Activated naive CD8-positive, alpha-beta T cell treated with anti-CD3 and anti-CD28 coated beads, Interleukin-2, amount 50 U/mL, for 16 hours (primary cell): ENCODE measurements around the gene AASS.
"Not testable (repeated sequence)": the region's sequence is repeated elsewhere in the genome, so short reads cannot be mapped to it uniquely, and the experiment has no call there.

Experiments
- DNase-seq: peaks from one replicate; pipeline ENCODE4 v3.0.0-alpha.2; 2020; ENCODE audit warnings: low read depth, low spot score

AASS gene

DNA sequence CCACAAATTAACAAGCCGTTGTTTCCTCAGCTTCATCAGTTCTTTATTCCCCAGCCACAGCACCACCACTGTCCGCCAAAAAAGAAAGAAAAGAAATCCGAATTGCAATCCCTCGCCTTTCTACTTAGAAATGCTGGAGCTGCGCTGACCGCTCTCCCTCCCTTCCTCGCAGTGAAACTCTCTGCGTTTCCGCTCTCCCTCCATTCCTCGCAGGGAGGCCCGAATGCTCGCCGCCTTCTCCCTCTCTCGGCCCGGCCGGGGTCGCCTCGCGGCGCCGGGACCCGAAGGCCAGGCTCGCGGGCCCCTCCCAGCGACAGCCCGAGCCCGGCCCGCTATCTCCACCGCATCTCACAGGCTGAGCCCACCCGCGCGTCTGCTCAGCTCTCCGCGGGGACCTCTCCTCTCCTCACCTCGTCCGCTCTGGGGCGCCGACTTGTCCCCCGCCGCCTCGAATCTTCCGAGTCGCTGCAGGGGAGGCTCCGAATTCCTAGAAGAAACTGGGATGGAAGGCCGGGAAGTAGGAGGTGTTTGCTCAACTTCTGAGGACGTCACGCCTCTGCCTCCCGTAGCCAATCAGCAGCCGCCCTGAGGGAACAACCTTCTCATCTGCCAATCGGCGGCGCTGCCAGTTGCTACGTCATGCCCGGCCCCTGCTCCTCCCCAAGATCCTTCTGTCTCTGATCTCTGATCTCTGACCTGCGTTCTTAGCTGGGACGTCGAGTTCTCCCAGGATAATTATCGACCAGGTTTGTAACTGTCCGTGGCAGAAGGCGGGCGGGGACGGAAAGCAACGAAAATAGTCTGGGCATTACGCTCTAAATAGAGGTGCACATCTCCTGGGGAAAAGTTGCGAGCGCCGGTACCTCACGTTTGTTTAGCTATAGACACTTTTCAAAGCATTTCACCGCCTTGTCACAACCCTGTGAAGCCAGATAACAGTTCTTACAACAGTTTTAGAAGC is at the start of gene AASS:
TSS of gene AASS (minus strand) at position 499 of the 961 bp plus-strand sequence. CDS start 10,523 bp downstream, outside the sequence.
- peak; percentile 9 for DNase-seq

- no peak for DNase-seq
Measured at GRCh38 chr7:122188785-122189184, 44.7 kb upstream of the AASS start.

DNA sequence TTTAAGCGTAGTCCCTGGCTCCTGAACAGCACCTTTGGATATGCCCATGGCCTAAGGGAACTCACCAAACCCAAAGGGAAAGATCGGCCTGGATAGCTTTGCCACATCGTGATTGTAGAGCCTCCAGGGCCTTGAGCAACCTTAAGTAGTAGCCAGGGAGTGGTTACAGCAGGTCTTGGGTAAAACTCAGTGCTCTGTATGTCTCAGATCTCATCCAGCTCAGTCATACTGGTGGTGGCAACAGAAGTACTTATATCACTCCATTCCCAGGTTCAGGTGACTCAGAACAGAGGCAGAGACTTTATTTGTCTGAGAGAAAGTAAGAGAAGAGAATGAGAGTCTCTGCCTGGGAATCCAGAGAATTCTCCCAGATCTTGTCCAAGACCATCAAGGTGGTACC is 39.1 kb upstream of the AASS start:
- no peak for DNase-seq

- DNase-seq, result no peak
Measured at GRCh38 chr7:122182081-122182480, 38.0 kb upstream of the AASS start.

DNA sequence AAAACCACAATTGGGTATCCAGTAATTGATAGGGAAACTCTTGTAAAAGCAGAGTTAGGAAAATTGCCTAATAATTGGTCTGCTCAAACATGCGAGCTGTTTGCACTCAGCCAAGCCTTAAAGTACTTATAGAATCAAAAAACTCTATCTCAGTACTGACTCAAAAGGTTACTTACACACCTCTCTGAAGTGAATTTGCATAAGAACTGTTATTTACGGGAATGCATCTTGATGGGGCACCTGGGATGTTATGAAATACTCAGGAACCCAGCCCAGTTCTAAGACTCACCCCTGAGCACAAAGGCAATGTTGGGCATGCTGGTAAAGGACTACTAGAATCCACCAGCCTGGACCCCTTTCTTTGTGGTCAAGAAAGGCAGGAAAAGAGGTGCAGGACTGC is 28.1 kb upstream of the AASS start:
- DNase-seq, result not testable (repeated sequence)

DNA sequence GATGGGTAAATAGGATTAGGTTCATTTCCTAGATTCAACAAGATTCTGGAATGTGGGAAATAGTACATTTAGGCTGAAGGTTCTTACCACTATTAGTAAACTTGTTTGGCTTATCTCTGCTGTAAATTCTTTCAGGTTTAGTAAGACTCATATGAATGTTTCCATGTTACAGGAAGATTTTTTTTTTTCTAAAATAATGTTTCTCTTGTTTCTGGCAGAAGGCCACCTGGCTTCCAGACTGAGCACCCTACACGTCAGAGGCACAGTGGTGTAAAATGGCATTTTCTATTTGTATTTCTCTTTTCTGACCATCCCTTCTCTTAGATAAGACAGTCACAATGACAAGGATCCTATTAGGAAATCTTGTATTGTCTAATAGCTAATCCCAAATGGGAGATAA is 22.7 kb upstream of the AASS start:
- DNase-seq, result no peak

DNA sequence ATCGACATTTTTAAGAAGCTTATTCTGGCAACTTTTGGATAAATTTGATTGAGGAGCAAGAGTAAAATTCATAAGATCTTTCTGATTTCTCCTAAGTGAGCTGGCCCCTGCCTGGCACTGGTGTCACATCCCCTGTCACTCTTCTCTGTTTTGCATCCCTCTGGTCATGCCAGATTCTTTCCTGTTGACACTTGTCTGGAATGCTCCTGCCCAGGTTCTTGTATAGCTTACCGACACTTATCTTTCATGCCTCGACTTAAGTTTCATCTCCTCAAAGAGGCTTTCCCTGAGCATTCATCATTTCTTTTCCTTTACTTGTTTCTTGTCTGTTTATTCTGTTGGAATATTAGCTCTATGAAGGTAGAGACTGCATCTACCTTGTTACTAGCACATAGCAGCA is 22.2 kb upstream of the AASS start:
- no peak for DNase-seq

- DNase-seq, result no peak
Measured at GRCh38 chr7:122161628-122162027, 17.6 kb upstream of the AASS start.

DNA sequence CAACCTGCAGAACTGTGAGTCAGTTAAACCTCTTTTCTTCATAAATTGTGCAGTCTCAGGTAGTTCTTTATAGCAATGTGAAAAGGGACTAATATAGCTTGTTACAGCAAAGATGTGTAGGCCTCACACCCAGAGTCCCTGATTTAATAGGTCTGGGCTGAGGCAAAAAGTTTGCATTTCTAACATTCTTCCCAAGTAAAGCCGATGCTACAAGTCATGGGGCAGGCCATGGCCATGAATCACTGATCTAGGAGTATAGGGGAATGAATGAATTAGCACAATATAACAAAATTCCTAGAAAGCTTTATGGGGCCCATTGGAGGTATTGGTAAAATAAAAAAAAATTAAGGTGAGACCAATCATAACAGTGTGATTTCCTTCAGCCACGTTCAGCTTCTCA is 11.5 kb upstream of the AASS start:
- DNase-seq, result no peak

DNA sequence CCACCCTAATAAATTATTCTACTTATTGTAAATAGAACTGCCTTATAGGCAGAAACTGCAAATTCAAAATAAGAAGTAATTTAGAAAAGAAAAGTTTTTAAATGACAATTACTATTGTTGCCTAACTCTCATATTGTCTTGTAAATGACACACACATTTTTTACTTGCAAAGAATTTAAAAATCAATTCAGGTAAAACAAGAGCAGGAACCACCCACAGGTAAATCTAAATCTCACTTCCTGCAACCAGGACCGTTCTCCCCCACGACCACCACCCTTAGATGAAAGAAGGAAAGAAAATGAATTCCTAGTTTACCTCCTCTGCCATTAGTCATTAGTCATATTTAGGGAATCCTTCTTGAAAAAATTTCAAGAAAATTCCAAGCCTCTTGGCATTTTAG is 4.8 kb upstream of the AASS start:
- DNase-seq, result no peak

GRCh38 chr7:122148081-122148480 is 4.0 kb upstream of the AASS start:
- no peak for DNase-seq

DNA sequence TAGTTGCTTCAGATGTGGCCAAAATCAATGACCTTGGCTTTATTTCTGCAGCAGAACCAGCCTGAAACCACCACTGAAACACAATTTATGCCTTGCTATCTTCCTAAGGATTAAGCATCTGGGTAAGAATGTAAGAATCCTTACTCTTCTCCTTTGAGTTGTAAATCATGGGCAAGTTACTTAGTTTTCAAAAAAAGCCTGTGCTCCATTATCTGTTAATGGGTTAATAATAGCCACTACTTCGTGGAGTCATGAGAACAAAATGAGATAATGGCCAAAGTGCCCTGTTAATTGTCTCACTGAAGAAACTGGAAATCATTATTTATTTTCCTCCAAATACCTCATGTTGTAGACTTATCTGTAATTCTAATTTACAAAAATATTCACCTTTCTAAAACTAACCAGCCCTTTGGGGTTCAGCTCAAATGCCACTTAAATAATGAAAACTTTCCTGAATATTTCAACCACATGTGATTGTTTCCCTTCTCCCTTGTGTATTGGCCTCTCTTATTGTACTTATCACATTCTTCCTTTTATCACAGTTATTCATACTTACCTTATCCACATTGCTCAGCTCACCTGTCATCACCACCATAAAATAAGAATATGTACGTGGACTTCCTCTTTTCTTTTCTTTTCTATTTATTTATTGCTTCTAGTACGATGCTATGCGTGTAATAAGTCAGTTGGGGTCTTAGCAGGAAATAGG is 2.0 kb upstream of the AASS start:
- DNase-seq, result no peak

DNA sequence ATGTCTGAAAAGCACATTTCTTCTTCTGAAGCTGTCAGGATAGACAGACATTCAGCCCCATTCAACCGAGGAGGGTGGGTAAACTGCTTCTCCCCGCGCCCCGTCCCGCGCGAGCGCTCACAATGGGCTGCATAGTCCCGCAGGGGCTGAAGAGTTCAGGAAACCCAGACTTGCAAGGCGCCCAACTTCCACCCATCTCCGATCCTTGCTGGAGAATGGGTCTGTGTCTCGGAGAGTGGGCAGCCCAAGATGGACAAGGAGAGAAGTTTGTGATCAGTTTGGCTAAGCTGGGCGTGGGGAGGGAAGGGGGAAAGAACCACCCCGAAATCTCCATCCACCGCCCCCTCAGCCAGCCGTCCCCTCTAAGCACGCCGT is 686 bp downstream of the AASS start:
- DNase-seq, result no peak

DNA sequence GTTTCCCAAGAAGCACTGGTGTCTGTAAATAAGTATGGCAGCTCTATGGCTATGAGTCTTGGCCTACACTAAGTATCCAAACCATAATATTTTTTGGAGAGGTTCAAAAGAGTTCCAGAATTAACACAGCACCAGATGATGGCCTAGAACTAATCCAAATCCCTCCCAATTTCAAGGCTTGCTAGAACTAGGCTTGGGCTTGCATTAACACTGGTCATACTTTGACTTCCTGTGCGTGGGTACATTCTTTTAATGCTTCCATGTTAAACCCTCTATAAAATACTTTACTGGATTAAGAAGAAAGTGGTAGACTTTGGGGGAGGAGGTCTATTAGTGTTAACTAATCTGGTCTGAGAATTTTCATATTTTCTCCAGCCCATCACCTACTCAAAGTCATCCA is 3.1 kb downstream of the AASS start:
- DNase-seq, result no peak

- no peak for DNase-seq
Measured at GRCh38 chr7:122137251-122138077, 6.6 kb downstream of the AASS start.

DNA sequence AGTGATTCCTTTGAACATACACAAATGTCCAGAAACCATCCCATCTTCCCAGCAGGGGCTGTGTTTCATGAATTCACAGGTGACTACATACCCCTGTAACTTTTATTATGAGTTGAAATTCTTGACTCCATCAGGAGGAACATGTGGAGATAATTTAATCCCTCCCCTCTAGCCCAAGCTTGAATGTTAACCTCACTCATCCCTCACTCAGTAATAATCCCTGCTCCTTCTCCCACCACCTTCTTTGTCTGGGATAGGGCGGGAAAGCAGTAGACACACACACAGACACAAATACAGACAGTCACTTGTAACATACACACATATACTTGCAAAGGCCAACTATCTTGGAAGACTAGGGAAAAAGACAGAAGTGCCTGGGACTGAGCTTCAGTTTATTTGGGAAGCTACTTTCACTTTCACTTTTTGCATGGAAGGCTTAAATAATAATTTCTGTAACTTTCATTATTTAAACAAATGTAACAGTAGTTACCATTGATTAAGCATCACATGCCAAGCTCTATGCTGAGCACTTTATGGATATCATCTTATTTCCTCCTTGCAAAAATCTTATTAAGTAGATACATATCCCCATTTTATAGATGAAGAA is 7.3 kb downstream of the AASS start:
- no peak for DNase-seq

- DNase-seq, result no peak
Measured at GRCh38 chr7:122136078-122136477, 8.0 kb downstream of the AASS start.

DNA sequence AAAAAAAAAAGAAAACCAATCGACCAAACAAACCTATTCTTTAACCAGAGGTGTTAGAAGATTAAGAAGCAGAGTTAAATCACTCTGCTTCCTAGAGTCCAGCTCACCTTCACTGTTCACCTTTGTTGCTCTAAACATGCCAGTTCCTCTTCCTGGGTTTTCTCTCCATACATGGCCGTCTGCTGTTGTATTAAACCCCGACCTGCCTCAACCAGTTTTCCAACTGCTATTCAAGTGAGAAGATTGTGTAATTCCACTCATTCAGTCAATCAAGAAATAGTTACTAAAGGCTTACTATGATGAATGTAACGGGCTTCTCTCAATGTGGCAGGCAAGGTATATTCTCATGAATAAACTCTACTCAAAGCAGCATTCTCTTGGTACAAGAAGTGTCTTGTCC is 8.8 kb downstream of the AASS start:
- DNase-seq, result no peak

DNA sequence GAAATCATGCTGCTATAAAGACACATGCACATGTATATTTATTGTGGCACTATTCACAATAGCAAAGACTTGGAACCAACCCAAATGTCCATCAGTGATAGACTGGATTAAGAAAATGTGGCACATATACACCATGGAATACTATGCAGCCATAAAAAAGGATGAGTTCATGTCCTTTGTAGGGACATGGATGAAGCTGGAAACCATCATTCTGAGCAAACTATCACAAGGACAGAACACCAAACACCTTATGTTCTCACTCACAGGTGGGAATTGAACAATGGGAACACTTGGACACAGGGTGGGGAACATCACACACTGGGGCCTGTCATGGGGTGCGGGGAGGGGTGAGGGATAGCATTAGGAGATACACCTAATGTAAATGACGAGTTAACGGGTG is 9.3 kb downstream of the AASS start:
- DNase-seq, result not testable (repeated sequence)

- DNase-seq, result no peak
Measured at GRCh38 chr7:122133477-122133876, 10.6 kb downstream of the AASS start.

DNA sequence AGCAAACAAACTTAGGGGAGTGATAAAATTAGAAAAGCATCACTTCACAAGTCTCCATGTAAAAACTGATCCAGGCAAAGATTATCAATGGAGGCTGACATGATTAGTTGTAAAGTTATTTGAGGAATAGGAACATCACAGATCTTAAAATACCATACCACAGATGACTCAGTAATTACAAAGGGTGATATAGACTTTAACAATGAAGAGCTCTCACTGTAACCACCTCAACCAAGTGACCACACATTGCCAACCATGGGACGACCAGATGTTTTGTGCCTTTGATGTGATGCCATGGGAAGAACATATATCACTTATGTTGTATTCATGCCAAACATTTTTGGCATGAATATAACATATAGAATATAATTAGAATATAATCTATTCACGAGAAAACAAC is 11.7 kb downstream of the AASS start:
- DNase-seq, result no peak

DNA sequence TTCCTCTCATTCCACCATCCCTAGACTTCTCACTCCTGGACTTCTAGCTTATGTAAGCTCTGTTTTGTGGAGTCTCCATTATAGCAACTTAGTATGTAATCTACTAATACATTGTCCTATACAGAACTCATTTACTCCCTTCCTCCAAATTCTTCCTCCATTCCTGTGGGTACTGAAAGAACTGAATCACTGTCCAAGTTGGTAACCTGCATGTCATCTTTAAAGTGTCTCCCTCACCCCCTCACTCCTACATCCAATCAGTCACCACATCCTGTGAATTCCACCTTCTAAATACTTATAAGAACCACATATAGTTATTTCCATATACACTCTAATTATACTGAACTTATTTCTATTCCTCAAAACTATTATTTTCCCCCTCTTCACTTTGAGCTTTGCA is 20.3 kb downstream of the AASS start:
- DNase-seq, result no peak
